PFSK-1 (cell line): ENCODE data around the gene CIAO3.

Source experiments
- FOXP2 ChIP-seq: optimal IDR thresholded peaks from 2 replicates; pipeline ENCODE3; 2011; ENCODE audit warnings: borderline replicate concordance, control low read depth, inconsistent platforms; ENCODE audit not compliant: insufficient read depth; ENCODE audit errors: extremely low read length, extremely low read depth
- POLR2AphosphoS5 ChIP-seq: IDR thresholded peaks from 2 replicates; pipeline ENCODE4 v1.6.1; 2012; ENCODE audit warnings: low read depth, mild to moderate bottlenecking, control low read depth, low read length, moderate library complexity
- SIN3A ChIP-seq: IDR thresholded peaks from 2 replicates; pipeline ENCODE4 v1.6.1; 2012; ENCODE audit warnings: mild to moderate bottlenecking, low read length, moderate library complexity, borderline replicate concordance; ENCODE audit not compliant: insufficient read depth
- TAF1 ChIP-seq: IDR thresholded peaks from 2 replicates; pipeline ENCODE4 v1.6.1; 2012; ENCODE audit warnings: low read length, control low read depth, borderline replicate concordance; ENCODE audit not compliant: insufficient read depth
- TF ChIP-seq, protein P1 (sequence below), 2 experiments: IDR thresholded peaks; 2 replicates each; pipeline versions ENCODE4 v1.6.1 to v1.8.0; 2011 to 2012; ENCODE audit warnings: low read depth in 2 of 2, low read length in 2 of 2, control low read depth in 1 of 2, inconsistent platforms in 1 of 2, mild to moderate bottlenecking in 1 of 2, moderate library complexity in 1 of 2; ENCODE audit not compliant: insufficient read depth in 1 of 2

The CIAO3 gene

DNA sequence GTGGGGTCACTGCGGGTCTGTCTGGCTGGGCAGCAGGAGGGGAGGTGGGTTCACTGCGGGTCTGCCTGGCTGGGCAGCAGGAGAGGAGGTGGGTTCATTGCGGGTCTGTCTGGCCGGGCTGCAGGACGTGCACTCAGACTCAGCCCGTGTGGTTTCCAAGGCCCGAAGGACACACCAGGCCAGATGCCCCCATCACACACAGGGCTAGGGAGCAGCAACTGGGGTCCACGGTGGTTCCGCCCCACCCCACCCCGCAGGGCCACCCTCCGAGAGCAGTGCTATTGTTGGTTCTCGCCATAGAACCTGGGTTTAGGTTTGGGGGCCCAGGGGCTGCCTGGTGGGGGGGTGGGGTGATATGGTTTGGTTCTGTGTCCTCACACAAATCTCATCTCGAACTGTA is 5.8 kb upstream of the CIAO3 start:
- TF ChIP-seq TAF1: no peak
- TF ChIP-seq, protein P1, sequence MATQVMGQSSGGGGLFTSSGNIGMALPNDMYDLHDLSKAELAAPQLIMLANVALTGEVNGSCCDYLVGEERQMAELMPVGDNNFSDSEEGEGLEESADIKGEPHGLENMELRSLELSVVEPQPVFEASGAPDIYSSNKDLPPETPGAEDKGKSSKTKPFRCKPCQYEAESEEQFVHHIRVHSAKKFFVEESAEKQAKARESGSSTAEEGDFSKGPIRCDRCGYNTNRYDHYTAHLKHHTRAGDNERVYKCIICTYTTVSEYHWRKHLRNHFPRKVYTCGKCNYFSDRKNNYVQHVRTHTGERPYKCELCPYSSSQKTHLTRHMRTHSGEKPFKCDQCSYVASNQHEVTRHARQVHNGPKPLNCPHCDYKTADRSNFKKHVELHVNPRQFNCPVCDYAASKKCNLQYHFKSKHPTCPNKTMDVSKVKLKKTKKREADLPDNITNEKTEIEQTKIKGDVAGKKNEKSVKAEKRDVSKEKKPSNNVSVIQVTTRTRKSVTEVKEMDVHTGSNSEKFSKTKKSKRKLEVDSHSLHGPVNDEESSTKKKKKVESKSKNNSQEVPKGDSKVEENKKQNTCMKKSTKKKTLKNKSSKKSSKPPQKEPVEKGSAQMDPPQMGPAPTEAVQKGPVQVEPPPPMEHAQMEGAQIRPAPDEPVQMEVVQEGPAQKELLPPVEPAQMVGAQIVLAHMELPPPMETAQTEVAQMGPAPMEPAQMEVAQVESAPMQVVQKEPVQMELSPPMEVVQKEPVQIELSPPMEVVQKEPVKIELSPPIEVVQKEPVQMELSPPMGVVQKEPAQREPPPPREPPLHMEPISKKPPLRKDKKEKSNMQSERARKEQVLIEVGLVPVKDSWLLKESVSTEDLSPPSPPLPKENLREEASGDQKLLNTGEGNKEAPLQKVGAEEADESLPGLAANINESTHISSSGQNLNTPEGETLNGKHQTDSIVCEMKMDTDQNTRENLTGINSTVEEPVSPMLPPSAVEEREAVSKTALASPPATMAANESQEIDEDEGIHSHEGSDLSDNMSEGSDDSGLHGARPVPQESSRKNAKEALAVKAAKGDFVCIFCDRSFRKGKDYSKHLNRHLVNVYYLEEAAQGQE (IDR thresholded peaks at IDR 0.05; ENCODE audit: insufficient read depth in 1 of 2, low read depth in 2 of 2, low read length in 2 of 2): no peak
- no peak for TF ChIP-seq POLR2AphosphoS5
- no peak for TF ChIP-seq SIN3A
- no peak for TF ChIP-seq FOXP2

DNA sequence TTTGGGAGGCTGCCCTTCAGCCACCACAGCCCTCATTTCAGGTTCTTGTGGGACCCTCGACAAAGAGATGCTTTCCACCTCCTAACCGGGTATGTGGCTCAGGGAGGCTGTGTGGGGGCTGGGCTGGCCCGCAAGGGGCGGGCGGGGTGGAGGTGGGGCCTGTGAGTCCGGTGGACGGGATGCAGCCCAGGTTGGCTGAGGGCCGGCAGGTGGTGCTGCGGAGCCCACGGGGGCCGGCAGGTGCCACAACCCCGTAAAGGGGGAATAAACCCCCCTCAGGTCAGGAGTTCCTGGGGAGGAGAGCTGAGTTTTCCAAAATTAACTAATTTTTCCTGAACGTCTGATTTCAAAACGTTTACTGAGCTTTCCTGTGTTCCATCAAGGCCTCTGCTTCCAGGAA is 4.9 kb upstream of the CIAO3 start:
- TF ChIP-seq TAF1: no peak
- no peak for TF ChIP-seq SIN3A
- no peak for TF ChIP-seq FOXP2
- TF ChIP-seq, protein P1 (IDR thresholded peaks at IDR 0.05; ENCODE audit: insufficient read depth in 1 of 2, low read depth in 2 of 2, low read length in 2 of 2): no peak

- TF ChIP-seq POLR2AphosphoS5 (no peak), TAF1 (no peak), FOXP2 (no peak), SIN3A (no peak)
These were observed 3.1 kb upstream of the CIAO3 start for GRCh38 chr16:743794-744500.

GRCh38 chr16:741986-742629 is 1.3 kb upstream of the CIAO3 start:
- TF ChIP-seq TAF1: no peak
- TF ChIP-seq SIN3A: no peak
- TF ChIP-seq FOXP2: no peak
- no peak for TF ChIP-seq POLR2AphosphoS5
- TF ChIP-seq, protein P1 (IDR thresholded peaks at IDR 0.05; ENCODE audit: insufficient read depth in 1 of 2, low read depth in 2 of 2, low read length in 2 of 2): no peak

GRCh38 chr16:740459-740763 is 386 bp downstream of the CIAO3 start:
- no peak for TF ChIP-seq POLR2AphosphoS5
- TF ChIP-seq, protein P1 (IDR thresholded peaks at IDR 0.05; ENCODE audit: insufficient read depth in 1 of 2, low read depth in 2 of 2, low read length in 2 of 2): no peak
- TF ChIP-seq SIN3A: no peak
- no peak for TF ChIP-seq FOXP2
- no peak for TF ChIP-seq TAF1
